SU-DHL-6 (cell line): ENCODE results near the gene NVL.
"Not testable (repeated sequence)": the region's sequence is repeated elsewhere in the genome, so short reads cannot be mapped to it uniquely, and the experiment has no call there.

ENCODE experiments used
- CTCF ChIP-seq: fragments of 200-600 bp; sonication (generic); IDR thresholded peaks from one replicate; pipeline ENCODE4 v1.5.1; 2017; ENCODE audit warnings: antibody characterized with exemption, mild to moderate bottlenecking, low read length, moderate library complexity; ENCODE audit not compliant: insufficient read depth, poor library complexity, severe bottlenecking
- EZH2phosphoT487 ChIP-seq: fragments of 200-600 bp; sonication (generic), shearing (Covaris generic); conservative IDR thresholded peaks from 2 replicates; pipeline ENCODE4 v1.6.1; 2018; ENCODE audit warnings: mild to moderate bottlenecking, antibody characterized with exemption, low read length, moderate library complexity, mixed read lengths

GRCh38 chr1:224311503-224311902 lies 18.5 kb downstream of the NVL start:
- TF ChIP-seq CTCF, EZH2phosphoT487: not testable (repeated sequence)
